H1 (cell line): ENCODE measurements around the gene HDHD3. TPM values are rescaled to one million over a fixed set of nuclear protein-coding genes. Genes with fewer than 3 reads are reported as not detected.

Experiments
- CTCF ChIA-PET: fragments of 300-600 bp; sonication (Branson Sonifier 250); formaldehyde crosslinking; loops from one replicate; lab custom pipeline; 2021; ENCODE audit not compliant: partially characterized antibody; lab: Charles Lee
- POLR2A ChIA-PET: fragments of 300-600 bp; sonication (Branson Sonifier 250); formaldehyde crosslinking; loops from one replicate; lab custom pipeline; 2021; ENCODE audit warnings: inconsistent platforms; ENCODE audit not compliant: partially characterized antibody; lab: Charles Lee
- DNase-seq, 2 experiments: peaks; one replicate each; pipeline versions ENCODE4 v3.0.0 to v3.0.0-alpha.2; 2010 to 2022; ENCODE audit warnings: low spot score in 2 of 2, low read depth in 1 of 2, mixed read lengths in 1 of 2
- FAIRE-seq: peaks from 2 replicates; lab custom pipeline; 2011; peaks lifted over from hg19 to GRCh38; lab: Jason Lieb, UNC
- H2AFZ ChIP-seq: 2 replicates; pipeline ENCODE4 v1.8.1; 2012; ENCODE audit warnings: low read length, inconsistent platforms
- H2AK5ac ChIP-seq: 2 replicates; pipeline ENCODE4 v1.6.1; 2013; ENCODE audit warnings: low read depth, low read length
- H2BK120ac ChIP-seq: replicated peaks from 2 replicates; pipeline ENCODE3; 2013; ENCODE audit warnings: low read depth, low read length, inconsistent platforms
- H2BK12ac ChIP-seq: 2 replicates; pipeline ENCODE4 v1.6.1; 2013; ENCODE audit warnings: low read depth, low read length
- H2BK15ac ChIP-seq: 2 replicates; pipeline ENCODE4 v1.6.1; 2013; ENCODE audit warnings: low read length
- H2BK20ac ChIP-seq: 2 replicates; pipeline ENCODE4 v1.6.1; 2013; ENCODE audit warnings: low read length
- H2BK5ac ChIP-seq: 2 replicates; pipeline ENCODE4 v1.6.1; 2013; ENCODE audit warnings: low read depth, low read length
- H3K14ac ChIP-seq: 2 replicates; pipeline ENCODE4 v1.6.1; 2013; ENCODE audit warnings: inconsistent platforms; ENCODE audit not compliant: insufficient read length
- H3K18ac ChIP-seq: 2 replicates; pipeline ENCODE4 v1.6.1; 2013; ENCODE audit warnings: low read length; ENCODE audit errors: extremely low read depth
- H3K23ac ChIP-seq: 2 replicates; pipeline ENCODE4 v1.6.1; 2013; ENCODE audit warnings: inconsistent platforms; ENCODE audit not compliant: insufficient read length
- H3K23me2 ChIP-seq: 2 replicates; pipeline ENCODE4 v1.6.1; 2013; ENCODE audit warnings: low read depth, low read length
- H3K27ac ChIP-seq: 2 replicates; pipeline ENCODE4 v1.6.1; 2011; ENCODE audit warnings: low read depth, low read length, inconsistent platforms
- H3K27me3 ChIP-seq, 4 experiments: replicated peaks in 1 of 4; 1 replicate in 1 of 4; 2 replicates in 3 of 4; pipeline versions ENCODE4 v1.6.1 to v1.8.1; 2011 to 2013; ENCODE audit warnings: low read length in 3 of 4, mild to moderate bottlenecking in 3 of 4, inconsistent platforms in 2 of 4, mixed read lengths in 2 of 4, moderate library complexity in 1 of 4; ENCODE audit not compliant: control insufficient read depth in 3 of 4, insufficient read depth in 3 of 4; ENCODE audit errors: extremely low read depth in 1 of 4
- H3K36me3 ChIP-seq, 4 experiments: 2 replicates each; pipeline versions ENCODE4 v1.6.1 to v1.8.1; 2011 to 2013; ENCODE audit warnings: mild to moderate bottlenecking in 4 of 4, low read length in 3 of 4, moderate library complexity in 2 of 4, control low read depth in 1 of 4, inconsistent platforms in 1 of 4; ENCODE audit not compliant: insufficient read depth in 4 of 4, control insufficient read depth in 2 of 4
- H3K4ac ChIP-seq: replicated peaks from 2 replicates; pipeline ENCODE3; 2013; ENCODE audit warnings: low read length, low read depth, mixed read lengths, inconsistent platforms; ENCODE audit not compliant: insufficient read length
- H3K4me1 ChIP-seq, 4 experiments: replicated peaks in 1 of 4; 1 replicate in 1 of 4; 2 replicates in 3 of 4; pipeline versions ENCODE4 v1.6.1 to v1.8.1; 2011 to 2013; ENCODE audit warnings: low read length in 3 of 4, inconsistent platforms in 2 of 4, mixed read lengths in 1 of 4; ENCODE audit not compliant: insufficient read depth in 4 of 4, control insufficient read depth in 3 of 4
- H3K4me2 ChIP-seq, 2 experiments: 2 replicates each; pipeline versions ENCODE4 v1.6.1 to v1.8.1; 2011 to 2013; ENCODE audit warnings: low read depth in 2 of 2, low read length in 2 of 2, control low read depth in 1 of 2, inconsistent platforms in 1 of 2, mild to moderate bottlenecking in 1 of 2; ENCODE audit not compliant: insufficient read depth in 1 of 2
- H3K4me3 ChIP-seq, 4 experiments: fragments of 200-600, 300-600 bp in 1 of 4; sonication (generic), shearing (Covaris generic), sonication (Bioruptor Twin) in 1 of 4; 2 replicates each; pipeline versions ENCODE4 v1.5.1 to v1.8.1; 2011 to 2016; ENCODE audit warnings: low read length in 4 of 4, low read depth in 3 of 4, control low read depth in 2 of 4, inconsistent platforms in 2 of 4, mild to moderate bottlenecking in 2 of 4, mixed read lengths in 1 of 4, moderate library complexity in 1 of 4; ENCODE audit not compliant: insufficient read depth in 2 of 4; ENCODE audit errors: extremely low read depth in 1 of 4
- H3K56ac ChIP-seq: replicated peaks from 2 replicates; pipeline ENCODE3; 2013; ENCODE audit warnings: low read depth, mild to moderate bottlenecking, mixed read lengths, low read length, inconsistent platforms; ENCODE audit not compliant: insufficient read length
- H3K79me1 ChIP-seq: 2 replicates; pipeline ENCODE4 v1.6.1; 2013; ENCODE audit warnings: low read depth, low read length, control low read depth
- H3K79me2 ChIP-seq, 2 experiments: 2 replicates each; pipeline versions ENCODE4 v1.6.1 to v1.8.1; 2012 to 2013; ENCODE audit warnings: low read length in 2 of 2, mild to moderate bottlenecking in 2 of 2, inconsistent platforms in 1 of 2; ENCODE audit not compliant: insufficient read depth in 2 of 2, control insufficient read depth in 1 of 2
- H3K9ac ChIP-seq, 4 experiments: replicated peaks in 1 of 4; 1 replicate in 1 of 4; 2 replicates in 3 of 4; pipeline versions ENCODE4 v1.6.1 to v1.8.1; 2011 to 2013; ENCODE audit warnings: low read depth in 3 of 4, low read length in 3 of 4, control low read depth in 2 of 4, mild to moderate bottlenecking in 2 of 4, moderate library complexity in 2 of 4, inconsistent platforms in 1 of 4; ENCODE audit errors: extremely low read depth in 1 of 4
- H3K9me3 ChIP-seq, 2 experiments: 2 replicates each; pipeline versions ENCODE4 v1.6.1 to v1.8.1; 2012 to 2013; ENCODE audit warnings: mild to moderate bottlenecking in 2 of 2, moderate library complexity in 2 of 2, control low read depth in 1 of 2, inconsistent platforms in 1 of 2, low read depth in 1 of 2, low read length in 1 of 2, mixed read lengths in 1 of 2; ENCODE audit not compliant: insufficient read depth in 2 of 2
- H4K20me1 ChIP-seq, 2 experiments: replicated peaks in 1 of 2; 2 replicates each; pipeline versions ENCODE3 to v1.8.1; 2011 to 2013; ENCODE audit warnings: inconsistent platforms in 2 of 2, low read length in 2 of 2, mild to moderate bottlenecking in 1 of 2; ENCODE audit not compliant: insufficient read depth in 2 of 2, control insufficient read depth in 1 of 2
- H4K5ac ChIP-seq: 2 replicates; pipeline ENCODE4 v1.6.1; 2013; ENCODE audit warnings: low read length, low read depth, mixed read lengths, inconsistent platforms; ENCODE audit not compliant: insufficient read length
- H4K8ac ChIP-seq: 2 replicates; pipeline ENCODE4 v1.8.0; 2013; ENCODE audit warnings: mild to moderate bottlenecking, moderate library complexity, low read length, inconsistent platforms; ENCODE audit not compliant: insufficient read depth; ENCODE audit errors: extremely low read depth
- H4K91ac ChIP-seq: replicated peaks from 2 replicates; pipeline ENCODE3; 2013; ENCODE audit warnings: low read length, mixed read lengths, inconsistent platforms; ENCODE audit not compliant: insufficient read length
- ASH2L ChIP-seq: fragments of 200-600, 300-600 bp; sonication (generic); IDR thresholded peaks from one replicate; pipeline ENCODE4 v1.7.1; 2017; ENCODE audit warnings: low read length
- BACH1 ChIP-seq: IDR thresholded peaks from 2 replicates; pipeline ENCODE4 v1.6.1; 2012; ENCODE audit warnings: low read length, improper control_type of control experiment
- CBX8 ChIP-seq: fragments of 300-800, 300-1000 bp; sonication (generic); IDR thresholded peaks from 2 replicates; pipeline ENCODE4 v1.7.1; 2016; ENCODE audit warnings: low read depth, low read length, borderline replicate concordance
- CTBP2 ChIP-seq: IDR thresholded peaks from 2 replicates; pipeline ENCODE4 v1.7.0; 2011; ENCODE audit warnings: borderline replicate concordance, mild to moderate bottlenecking, moderate library complexity, mixed read lengths, low read length; ENCODE audit not compliant: insufficient read depth, insufficient read length
- HDAC2 ChIP-seq, 2 experiments: fragments of 300-600 bp in 1 of 2; sonication (generic) in 1 of 2; IDR thresholded peaks; 2 replicates each; pipeline ENCODE4 v1.6.1; 2011 to 2012; ENCODE audit warnings: low read depth in 2 of 2, low read length in 2 of 2, mild to moderate bottlenecking in 2 of 2, moderate library complexity in 2 of 2, borderline replicate concordance in 1 of 2, inconsistent platforms in 1 of 2
- NANOG ChIP-seq: IDR thresholded peaks from 2 replicates; pipeline ENCODE4 v1.6.1; 2011; ENCODE audit warnings: low read length, low read depth, mild to moderate bottlenecking, inconsistent platforms; ENCODE audit not compliant: insufficient read depth, poor library complexity, severe bottlenecking
- RAD21 ChIP-seq, 2 experiments: IDR thresholded peaks in 1 of 2; conservative IDR thresholded peaks in 1 of 2; 2 replicates each; pipeline ENCODE4 v1.6.1; 2011; ENCODE audit warnings: low read depth in 2 of 2, low read length in 2 of 2, improper control_type of control experiment in 1 of 2, inconsistent platforms in 1 of 2, mild to moderate bottlenecking in 1 of 2, moderate library complexity in 1 of 2
- TBP ChIP-seq: IDR thresholded peaks from 2 replicates; pipeline ENCODE4 v1.6.1; 2011; ENCODE audit warnings: low read depth, low read length, improper control_type of control experiment
- WGBS, 2 experiments: shearing (Covaris generic) in 1 of 2; methylation state at CpG; one replicate each; pipeline versions ENCODE4 v1.1.6 to v1.1.7; 2013 to 2015; ENCODE audit warnings: low lambda C conversion rate in 2 of 2, mixed read lengths in 2 of 2, inconsistent platforms in 1 of 2, low coverage in 1 of 2, missing lambda C conversion rate in 1 of 2; ENCODE audit not compliant: insufficient replicate concordance in 2 of 2, insufficient coverage in 1 of 2, insufficient read length in 1 of 2; ENCODE audit errors: extremely low coverage in 1 of 2, missing lambda C conversion rate in 1 of 2; 5-methylcytosine and 5-hydroxymethylcytosine counted together
- polyA plus RNA-seq, 7 experiments: library from polyadenylated mRNA; depleted of rRNA in 3 of 7; stranded (reverse) in 5 of 7; unstranded in 2 of 7; fragments of >200 nt in 5 of 7; fragments of 200-250 nt in 2 of 7; gene quantifications; 1 replicate in 5 of 7; 2 replicates in 1 of 7; 4 replicates in 1 of 7; pipeline versions ENCODE4 v1.2.1 to v1.2.3, GENCODE V29; 2011 to 2013; ENCODE audit warnings: missing spikeins in 2 of 7, mixed read lengths in 2 of 7
- total RNA-seq: library from RNA; stranded (reverse); fragmentation: NEBNext Ultra II Directional; extraction: Animal tissue kit (Norgen Biotek cat#: 25700); gene quantifications from 2 replicates; pipeline ENCODE4 v1.2.1, GENCODE V29; 2021
- TF ChIP-seq, protein P1 (sequence below), 3 experiments: IDR thresholded peaks; 1 replicate in 2 of 3; 2 replicates in 1 of 3; pipeline versions ENCODE4 v1.5.1 to v1.6.1; 2011; ENCODE audit warnings: low read length in 3 of 3, mild to moderate bottlenecking in 3 of 3, inconsistent platforms in 2 of 3, low read depth in 1 of 3, moderate library complexity in 1 of 3; ENCODE audit not compliant: insufficient read depth in 1 of 3; ENCODE audit errors: control extremely low read depth in 1 of 3

HDHD3 gene
- total and polyA plus RNA-seq, 2 of the 8 experiments (the other 6 are each of a cell fraction or from before 2014, with no cell fraction given): 12.1 to 25.3 TPM

DNA sequence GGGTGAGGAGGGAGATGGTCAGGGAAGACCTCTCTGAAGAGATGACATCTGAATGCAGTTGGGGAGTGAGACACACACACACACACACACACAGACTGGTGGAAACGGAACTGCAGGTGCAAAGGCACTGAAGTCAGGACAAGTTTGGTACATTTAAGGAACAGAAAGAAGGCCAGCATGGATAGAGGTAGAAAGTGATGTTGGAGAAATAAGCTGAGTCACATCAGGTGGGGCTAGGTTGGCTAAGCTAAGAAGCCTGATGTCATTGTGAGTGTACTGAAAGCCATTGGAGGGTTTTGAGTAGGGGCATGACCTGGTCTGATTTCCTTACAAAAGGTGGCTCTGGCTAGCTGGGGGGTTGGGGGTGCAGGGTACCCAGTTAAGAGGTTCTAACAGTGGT is 24.4 kb downstream of the HDHD3 start:
- Histone ChIP-seq H3K4ac (no peak overlapping the region), H4K91ac (no peak overlapping the region), H2AK5ac (no peak overlapping the region; the same call in 1 of the 2 replicates), H2BK5ac (no peak overlapping the region), H3K79me1 (no peaks in the 10 kb centered on the region; the same call in none of the 2 replicates), H4K20me1 (peaks cover 0 to 2% of the 10 kb centered on the region in 2 experiments), H3K27ac (no peak overlapping the region), H2BK15ac (no peak overlapping the region), H3K9me3 (no peaks in the 10 kb centered on the region), H3K4me3 (no peak overlapping the region), H3K4me1 (peaks cover 5 to 14% (median 10%) of the 10 kb centered on the region in 4 experiments), H3K9ac (no peak overlapping the region), H2BK12ac (0 out of 2 replicates have a peak overlapping the region, but pooled peaks have one; percentile 27), H3K79me2 (no peaks in the 10 kb centered on the region), H3K18ac (no peak overlapping the region), H3K56ac (no peak overlapping the region), H3K14ac (no peak overlapping the region), H4K8ac (no peak overlapping the region), H4K5ac (no peak overlapping the region), H2AFZ (no peak overlapping the region), H2BK120ac (no peak overlapping the region), H2BK20ac (no peak overlapping the region), H3K4me2 (no peak overlapping the region), H3K23ac (no peak overlapping the region), H3K27me3 (peaks cover 0 to 14% (median 2%) of the 10 kb centered on the region in 4 experiments; a peak in 5 of 7 replicates), H3K36me3 (no peaks in the 10 kb centered on the region), H3K23me2 (peaks cover 11% of the 10 kb centered on the region; the same call in 1 of the 2 replicates)
- ChIA-PET CTCF (interaction anchor here (1.1 to 4.0 kb wide), 2 partner anchors 12 to 44 kb away, joined by 3 to 12 read pairs; partner anchors contain the start of gene WDR31), POLR2A (interaction anchor here (0.6 to 1.2 kb wide), 3 partner anchors 12 to 57 kb away, joined by 3 read pairs; partner anchors contain the start of genes HDHD3 and WDR31)
- no peak for FAIRE-seq
- no peak for DNase-seq
- 91% methylated on average over 1 of the region's 1 CpG; no CpG with 5 or more reads in 1 of the 2 experiments for WGBS, 2 experiments
- no peak for TF ChIP-seq CBX8
- no peak for TF ChIP-seq CTBP2
- TF ChIP-seq NANOG: no peak
- TF ChIP-seq ASH2L: no peak
- TF ChIP-seq, protein P1, sequence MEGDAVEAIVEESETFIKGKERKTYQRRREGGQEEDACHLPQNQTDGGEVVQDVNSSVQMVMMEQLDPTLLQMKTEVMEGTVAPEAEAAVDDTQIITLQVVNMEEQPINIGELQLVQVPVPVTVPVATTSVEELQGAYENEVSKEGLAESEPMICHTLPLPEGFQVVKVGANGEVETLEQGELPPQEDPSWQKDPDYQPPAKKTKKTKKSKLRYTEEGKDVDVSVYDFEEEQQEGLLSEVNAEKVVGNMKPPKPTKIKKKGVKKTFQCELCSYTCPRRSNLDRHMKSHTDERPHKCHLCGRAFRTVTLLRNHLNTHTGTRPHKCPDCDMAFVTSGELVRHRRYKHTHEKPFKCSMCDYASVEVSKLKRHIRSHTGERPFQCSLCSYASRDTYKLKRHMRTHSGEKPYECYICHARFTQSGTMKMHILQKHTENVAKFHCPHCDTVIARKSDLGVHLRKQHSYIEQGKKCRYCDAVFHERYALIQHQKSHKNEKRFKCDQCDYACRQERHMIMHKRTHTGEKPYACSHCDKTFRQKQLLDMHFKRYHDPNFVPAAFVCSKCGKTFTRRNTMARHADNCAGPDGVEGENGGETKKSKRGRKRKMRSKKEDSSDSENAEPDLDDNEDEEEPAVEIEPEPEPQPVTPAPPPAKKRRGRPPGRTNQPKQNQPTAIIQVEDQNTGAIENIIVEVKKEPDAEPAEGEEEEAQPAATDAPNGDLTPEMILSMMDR (IDR thresholded peaks at IDR 0.05; ENCODE audit: control extremely low read depth in 1 of 3, insufficient read depth in 1 of 3, low read depth in 1 of 3, low read length in 3 of 3): no peak
- no peak for TF ChIP-seq HDAC2 (IDR thresholded peaks at IDR 0.05; ENCODE audit: borderline replicate concordance in 1 of 2, low read depth in 2 of 2, low read length in 2 of 2)
- TF ChIP-seq RAD21 (IDR thresholded peaks at IDR 0.05 in 1 of 2, conservative IDR thresholded peaks at IDR 0.05 in 1 of 2; ENCODE audit: low read depth in 2 of 2, low read length in 2 of 2): no peak
- no peak for TF ChIP-seq TBP
- TF ChIP-seq BACH1: no peak
